CD4-positive, alpha-beta T cell treated with Interferon gamma for 1 hour (primary cell): ENCODE results near the gene RPS6KA6.

Experiments
- DNase-seq: peaks from one replicate; pipeline ENCODE4 v3.0.0-alpha.2; 2020

Gene RPS6KA6

GRCh38 chrX:84187533-84188319, at the start of gene RPS6KA6:
Gene RPS6KA6, minus strand, starts transcription at chrX:84188199. Its CDS starts 300 bp downstream, at chrX:84187899.
- no peak for DNase-seq

GRCh38 chrX:84224741-84225140, 36.7 kb upstream of the RPS6KA6 start:
- DNase-seq = no peak

GRCh38 chrX:84223261-84223660, 35.3 kb upstream of the RPS6KA6 start:
- DNase-seq = no peak

GRCh38 chrX:84221181-84221580, 33.2 kb upstream of the RPS6KA6 start:
- DNase-seq = no peak

GRCh38 chrX:84219551-84219950, 31.6 kb upstream of the RPS6KA6 start:
- DNase-seq = no peak

GRCh38 chrX:84218726-84219125, 30.7 kb upstream of the RPS6KA6 start:
- no peak for DNase-seq

- DNase-seq = no peak
These were observed 28.9 kb upstream of the RPS6KA6 start for GRCh38 chrX:84216881-84217280.

GRCh38 chrX:84216406-84216805, 28.4 kb upstream of the RPS6KA6 start:
- no peak for DNase-seq

- no peak for DNase-seq
These were observed 17.3 kb upstream of the RPS6KA6 start for GRCh38 chrX:84205276-84205675.

- DNase-seq = no peak
These were observed 11.7 kb upstream of the RPS6KA6 start for GRCh38 chrX:84199688-84200087.

- DNase-seq = no peak
These were observed 9.6 kb upstream of the RPS6KA6 start for GRCh38 chrX:84197550-84197949.

- no peak for DNase-seq
These were observed 4.0 kb upstream of the RPS6KA6 start for GRCh38 chrX:84192006-84192405.

GRCh38 chrX:84189125-84189524, 1.1 kb upstream of the RPS6KA6 start:
- DNase-seq = no peak

- DNase-seq = peak; percentile 1
These were observed 378 bp upstream of the RPS6KA6 start for GRCh38 chrX:84188320-84188834.

GRCh38 chrX:84186603-84187532, 1.1 kb downstream of the RPS6KA6 start:
- DNase-seq = no peak

GRCh38 chrX:84182516-84182915, 5.5 kb downstream of the RPS6KA6 start:
- no peak for DNase-seq

GRCh38 chrX:84175958-84176357, 12.0 kb downstream of the RPS6KA6 start:
- DNase-seq = no peak

- DNase-seq = no peak
These were observed 12.7 kb downstream of the RPS6KA6 start for GRCh38 chrX:84175274-84175673.

GRCh38 chrX:84174348-84174747, 13.7 kb downstream of the RPS6KA6 start:
- no peak for DNase-seq

GRCh38 chrX:84170931-84171330, 17.1 kb downstream of the RPS6KA6 start:
- DNase-seq = no peak

- DNase-seq = no peak
These were observed 19.4 kb downstream of the RPS6KA6 start for GRCh38 chrX:84168574-84168973.

GRCh38 chrX:84168095-84168494, 19.9 kb downstream of the RPS6KA6 start:
- no peak for DNase-seq

- DNase-seq = no peak
These were observed 22.3 kb downstream of the RPS6KA6 start for GRCh38 chrX:84165711-84166110.

GRCh38 chrX:84162401-84162800, 25.6 kb downstream of the RPS6KA6 start:
- DNase-seq = no peak
